Adrenal gland (tissue), 5 donors: ENCODE measurements around the gene GLS.

Experiments
- POLR2A ChIP-seq, 2 donors: fragments of 450-650 bp; IDR thresholded peaks; one replicate each; pipeline ENCODE4 v1.6.1; 2017; ENCODE audit warnings: antibody characterized with exemption in 2 of 2, mild to moderate bottlenecking in 2 of 2, moderate library complexity in 1 of 2
- TF ChIP-seq, protein P1 (sequence below), 6 experiments: fragments of 450-650 bp in 4 of 6; fragments of 200-600 bp in 2 of 6; sonication (generic) in 1 of 6; IDR thresholded peaks; 1 replicate in 5 of 6; 2 replicates in 1 of 6; pipeline versions ENCODE4 v1.5.1 to v1.8.0; 2016 to 2021; ENCODE audit warnings: antibody characterized with exemption in 6 of 6, mild to moderate bottlenecking in 2 of 6, moderate library complexity in 1 of 6
- donor health status: DM: no; HTN: no; CAD: no.

DNA sequence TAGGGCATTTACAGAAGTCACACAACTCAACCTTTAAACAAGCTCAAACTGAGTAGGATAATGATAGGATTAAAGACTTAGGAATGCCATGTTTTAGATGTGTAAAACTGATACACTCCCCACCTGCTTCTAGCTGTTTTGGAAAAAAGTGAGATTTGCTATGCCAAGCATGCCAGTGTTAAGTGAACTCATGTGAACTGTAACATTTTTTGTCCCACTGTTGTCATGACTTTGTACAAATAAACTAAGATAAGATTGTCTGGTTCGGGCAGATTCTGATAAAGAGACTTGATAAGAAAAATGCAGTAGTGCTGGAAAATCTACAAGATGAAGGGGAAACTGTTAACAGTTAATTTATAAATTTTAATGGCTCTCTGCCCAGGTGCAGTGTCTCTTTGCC is 66.5 kb downstream of the GLS start:
- TF ChIP-seq, protein P1, sequence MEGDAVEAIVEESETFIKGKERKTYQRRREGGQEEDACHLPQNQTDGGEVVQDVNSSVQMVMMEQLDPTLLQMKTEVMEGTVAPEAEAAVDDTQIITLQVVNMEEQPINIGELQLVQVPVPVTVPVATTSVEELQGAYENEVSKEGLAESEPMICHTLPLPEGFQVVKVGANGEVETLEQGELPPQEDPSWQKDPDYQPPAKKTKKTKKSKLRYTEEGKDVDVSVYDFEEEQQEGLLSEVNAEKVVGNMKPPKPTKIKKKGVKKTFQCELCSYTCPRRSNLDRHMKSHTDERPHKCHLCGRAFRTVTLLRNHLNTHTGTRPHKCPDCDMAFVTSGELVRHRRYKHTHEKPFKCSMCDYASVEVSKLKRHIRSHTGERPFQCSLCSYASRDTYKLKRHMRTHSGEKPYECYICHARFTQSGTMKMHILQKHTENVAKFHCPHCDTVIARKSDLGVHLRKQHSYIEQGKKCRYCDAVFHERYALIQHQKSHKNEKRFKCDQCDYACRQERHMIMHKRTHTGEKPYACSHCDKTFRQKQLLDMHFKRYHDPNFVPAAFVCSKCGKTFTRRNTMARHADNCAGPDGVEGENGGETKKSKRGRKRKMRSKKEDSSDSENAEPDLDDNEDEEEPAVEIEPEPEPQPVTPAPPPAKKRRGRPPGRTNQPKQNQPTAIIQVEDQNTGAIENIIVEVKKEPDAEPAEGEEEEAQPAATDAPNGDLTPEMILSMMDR (IDR thresholded peaks at IDR 0.05) = no peak
- no peak for TF ChIP-seq POLR2A (IDR thresholded peaks at IDR 0.05)
